Measurements from ENCODE around the gene RADX. TPM values are rescaled to one million over a fixed set of nuclear protein-coding genes. Genes with fewer than 3 reads are reported as not detected.
A peak's percentile ranks its signal among the peaks of the same experiment; 100 is the strongest.

The RADX gene
- total and polyA plus RNA-seq, 2 of the 13 experiments (the other 11 are each of a cell fraction or from before 2014, with no cell fraction given): 1.1 to 2.7 TPM

DNA sequence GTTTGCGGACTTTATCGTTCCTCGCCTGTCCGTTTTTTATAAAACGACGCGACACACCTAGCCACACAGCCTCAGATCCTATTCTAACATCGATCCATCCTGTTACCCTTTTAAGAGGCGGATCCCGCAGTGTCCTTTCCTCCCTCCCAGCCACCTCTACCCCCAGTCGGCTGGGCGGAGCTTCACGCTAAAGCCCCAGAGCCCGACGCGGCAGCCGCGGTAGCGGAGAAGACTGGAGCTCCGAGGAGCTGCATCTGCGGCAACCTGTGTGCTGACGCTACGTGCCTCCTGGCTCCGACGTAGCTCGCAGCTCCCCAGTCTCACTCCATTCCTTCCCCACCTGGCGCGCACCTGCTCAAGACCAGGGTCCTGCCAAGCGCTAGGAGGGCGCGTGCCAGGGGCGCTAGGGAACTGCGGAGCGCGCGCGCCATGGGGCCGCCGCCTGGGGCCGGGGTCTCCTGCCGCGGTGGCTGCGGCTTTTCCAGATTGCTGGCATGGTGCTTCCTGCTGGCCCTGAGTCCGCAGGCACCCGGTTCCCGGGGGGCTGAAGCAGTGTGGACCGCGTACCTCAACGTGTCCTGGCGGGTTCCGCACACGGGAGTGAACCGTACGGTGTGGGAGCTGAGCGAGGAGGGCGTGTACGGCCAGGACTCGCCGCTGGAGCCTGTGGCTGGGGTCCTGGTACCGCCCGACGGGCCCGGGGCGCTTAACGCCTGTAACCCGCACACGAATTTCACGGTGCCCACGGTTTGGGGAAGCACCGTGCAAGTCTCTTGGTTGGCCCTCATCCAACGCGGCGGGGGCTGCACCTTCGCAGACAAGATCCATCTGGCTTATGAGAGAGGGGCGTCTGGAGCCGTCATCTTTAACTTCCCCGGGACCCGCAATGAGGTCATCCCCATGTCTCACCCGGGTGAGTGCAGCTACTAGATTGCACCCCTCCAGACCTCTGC lies 115.0 kb downstream of the RADX start, which contains the start of gene RNF128 (continued):
- TF ChIP-seq HOXD1 (CRISPR knock-in tag; IDR thresholded peaks at IDR 0.05) (no peak), ZNF567 (CRISPR knock-in tag; IDR thresholded peaks at IDR 0.05; ENCODE audit: borderline replicate concordance) (0 out of 2 replicates have a peak, but pooled peaks have one; percentile 68), ZFAT (CRISPR knock-in tag; conservative IDR thresholded peaks at IDR 0.05) (no peak; the same call in 1 of the 2 replicates), MEIS2 (CRISPR knock-in tag; IDR thresholded peaks at IDR 0.05) (peak; percentile 54; the same call in 1 of the 2 replicates), ATM (IDR thresholded peaks at IDR 0.05; ENCODE audit: borderline replicate concordance) (no peak), ZNF841 (CRISPR knock-in tag; IDR thresholded peaks at IDR 0.05; ENCODE audit: borderline replicate concordance) (no peak), ZNF747 (CRISPR knock-in tag; IDR thresholded peaks at IDR 0.05; ENCODE audit: borderline replicate concordance) (no peak; the same call in 1 of the 2 replicates), PLRG1 (conservative IDR thresholded peaks at IDR 0.05) (no peak), SRSF9 (IDR thresholded peaks at IDR 0.05; ENCODE audit: borderline replicate concordance, insufficient read depth, low read depth, low read length, poor library complexity, severe bottlenecking) (no peak), ZNF83 (CRISPR knock-in tag; IDR thresholded peaks at IDR 0.05; ENCODE audit: borderline replicate concordance) (no peak)
- TF ChIP-seq, protein P1, sequence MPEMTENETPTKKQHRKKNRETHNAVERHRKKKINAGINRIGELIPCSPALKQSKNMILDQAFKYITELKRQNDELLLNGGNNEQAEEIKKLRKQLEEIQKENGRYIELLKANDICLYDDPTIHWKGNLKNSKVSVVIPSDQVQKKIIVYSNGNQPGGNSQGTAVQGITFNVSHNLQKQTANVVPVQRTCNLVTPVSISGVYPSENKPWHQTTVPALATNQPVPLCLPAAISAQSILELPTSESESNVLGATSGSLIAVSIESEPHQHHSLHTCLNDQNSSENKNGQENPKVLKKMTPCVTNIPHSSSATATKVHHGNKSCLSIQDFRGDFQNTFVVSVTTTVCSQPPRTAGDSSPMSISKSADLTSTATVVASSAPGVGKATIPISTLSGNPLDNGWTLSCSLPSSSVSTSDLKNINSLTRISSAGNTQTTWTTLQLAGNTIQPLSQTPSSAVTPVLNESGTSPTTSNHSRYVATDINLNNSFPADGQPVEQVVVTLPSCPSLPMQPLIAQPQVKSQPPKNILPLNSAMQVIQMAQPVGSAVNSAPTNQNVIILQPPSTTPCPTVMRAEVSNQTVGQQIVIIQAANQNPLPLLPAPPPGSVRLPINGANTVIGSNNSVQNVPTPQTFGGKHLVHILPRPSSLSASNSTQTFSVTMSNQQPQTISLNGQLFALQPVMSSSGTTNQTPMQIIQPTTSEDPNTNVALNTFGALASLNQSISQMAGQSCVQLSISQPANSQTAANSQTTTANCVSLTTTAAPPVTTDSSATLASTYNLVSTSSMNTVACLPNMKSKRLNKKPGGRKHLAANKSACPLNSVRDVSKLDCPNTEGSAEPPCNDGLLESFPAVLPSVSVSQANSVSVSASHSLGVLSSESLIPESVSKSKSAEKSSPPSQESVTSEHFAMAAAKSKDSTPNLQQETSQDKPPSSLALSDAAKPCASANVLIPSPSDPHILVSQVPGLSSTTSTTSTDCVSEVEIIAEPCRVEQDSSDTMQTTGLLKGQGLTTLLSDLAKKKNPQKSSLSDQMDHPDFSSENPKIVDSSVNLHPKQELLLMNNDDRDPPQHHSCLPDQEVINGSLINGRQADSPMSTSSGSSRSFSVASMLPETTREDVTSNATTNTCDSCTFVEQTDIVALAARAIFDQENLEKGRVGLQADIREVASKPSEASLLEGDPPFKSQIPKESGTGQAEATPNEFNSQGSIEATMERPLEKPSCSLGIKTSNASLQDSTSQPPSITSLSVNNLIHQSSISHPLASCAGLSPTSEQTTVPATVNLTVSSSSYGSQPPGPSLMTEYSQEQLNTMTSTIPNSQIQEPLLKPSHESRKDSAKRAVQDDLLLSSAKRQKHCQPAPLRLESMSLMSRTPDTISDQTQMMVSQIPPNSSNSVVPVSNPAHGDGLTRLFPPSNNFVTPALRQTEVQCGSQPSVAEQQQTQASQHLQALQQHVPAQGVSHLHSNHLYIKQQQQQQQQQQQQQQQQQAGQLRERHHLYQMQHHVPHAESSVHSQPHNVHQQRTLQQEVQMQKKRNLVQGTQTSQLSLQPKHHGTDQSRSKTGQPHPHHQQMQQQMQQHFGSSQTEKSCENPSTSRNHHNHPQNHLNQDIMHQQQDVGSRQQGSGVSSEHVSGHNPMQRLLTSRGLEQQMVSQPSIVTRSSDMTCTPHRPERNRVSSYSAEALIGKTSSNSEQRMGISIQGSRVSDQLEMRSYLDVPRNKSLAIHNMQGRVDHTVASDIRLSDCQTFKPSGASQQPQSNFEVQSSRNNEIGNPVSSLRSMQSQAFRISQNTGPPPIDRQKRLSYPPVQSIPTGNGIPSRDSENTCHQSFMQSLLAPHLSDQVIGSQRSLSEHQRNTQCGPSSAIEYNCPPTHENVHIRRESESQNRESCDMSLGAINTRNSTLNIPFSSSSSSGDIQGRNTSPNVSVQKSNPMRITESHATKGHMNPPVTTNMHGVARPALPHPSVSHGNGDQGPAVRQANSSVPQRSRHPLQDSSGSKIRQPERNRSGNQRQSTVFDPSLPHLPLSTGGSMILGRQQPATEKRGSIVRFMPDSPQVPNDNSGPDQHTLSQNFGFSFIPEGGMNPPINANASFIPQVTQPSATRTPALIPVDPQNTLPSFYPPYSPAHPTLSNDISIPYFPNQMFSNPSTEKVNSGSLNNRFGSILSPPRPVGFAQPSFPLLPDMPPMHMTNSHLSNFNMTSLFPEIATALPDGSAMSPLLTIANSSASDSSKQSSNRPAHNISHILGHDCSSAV (CRISPR knock-in tag; IDR thresholded peaks at IDR 0.05; ENCODE audit: borderline replicate concordance): no peak
- TF ChIP-seq, protein P2, sequence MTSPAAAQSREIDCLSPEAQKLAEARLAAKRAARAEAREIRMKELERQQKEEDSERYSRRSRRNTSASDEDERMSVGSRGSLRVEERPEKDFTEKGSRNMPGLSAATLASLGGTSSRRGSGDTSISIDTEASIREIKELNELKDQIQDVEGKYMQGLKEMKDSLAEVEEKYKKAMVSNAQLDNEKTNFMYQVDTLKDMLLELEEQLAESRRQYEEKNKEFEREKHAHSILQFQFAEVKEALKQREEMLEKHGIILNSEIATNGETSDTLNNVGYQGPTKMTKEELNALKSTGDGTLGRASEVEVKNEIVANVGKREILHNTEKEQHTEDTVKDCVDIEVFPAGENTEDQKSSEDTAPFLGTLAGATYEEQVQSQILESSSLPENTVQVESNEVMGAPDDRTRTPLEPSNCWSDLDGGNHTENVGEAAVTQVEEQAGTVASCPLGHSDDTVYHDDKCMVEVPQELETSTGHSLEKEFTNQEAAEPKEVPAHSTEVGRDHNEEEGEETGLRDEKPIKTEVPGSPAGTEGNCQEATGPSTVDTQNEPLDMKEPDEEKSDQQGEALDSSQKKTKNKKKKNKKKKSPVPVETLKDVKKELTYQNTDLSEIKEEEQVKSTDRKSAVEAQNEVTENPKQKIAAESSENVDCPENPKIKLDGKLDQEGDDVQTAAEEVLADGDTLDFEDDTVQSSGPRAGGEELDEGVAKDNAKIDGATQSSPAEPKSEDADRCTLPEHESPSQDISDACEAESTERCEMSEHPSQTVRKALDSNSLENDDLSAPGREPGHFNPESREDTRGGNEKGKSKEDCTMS (CRISPR knock-in tag; conservative IDR thresholded peaks at IDR 0.05): no peak
- TF ChIP-seq, protein P3, sequence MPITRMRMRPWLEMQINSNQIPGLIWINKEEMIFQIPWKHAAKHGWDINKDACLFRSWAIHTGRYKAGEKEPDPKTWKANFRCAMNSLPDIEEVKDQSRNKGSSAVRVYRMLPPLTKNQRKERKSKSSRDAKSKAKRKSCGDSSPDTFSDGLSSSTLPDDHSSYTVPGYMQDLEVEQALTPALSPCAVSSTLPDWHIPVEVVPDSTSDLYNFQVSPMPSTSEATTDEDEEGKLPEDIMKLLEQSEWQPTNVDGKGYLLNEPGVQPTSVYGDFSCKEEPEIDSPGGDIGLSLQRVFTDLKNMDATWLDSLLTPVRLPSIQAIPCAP (CRISPR knock-in tag; IDR thresholded peaks at IDR 0.05; ENCODE audit: low read depth): no peak
- TF ChIP-seq, protein P4, sequence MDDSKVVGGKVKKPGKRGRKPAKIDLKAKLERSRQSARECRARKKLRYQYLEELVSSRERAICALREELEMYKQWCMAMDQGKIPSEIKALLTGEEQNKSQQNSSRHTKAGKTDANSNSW (CRISPR knock-in tag; IDR thresholded peaks at IDR 0.05; ENCODE audit: borderline replicate concordance): no peak
